ENCODE measurements around the gene SBK2.
"Not testable (repeated sequence)": the region's sequence is repeated elsewhere in the genome, so short reads cannot be mapped to it uniquely, and the experiment has no call there.

Gene SBK2

GRCh38 chr19:55535173-55535964 lies 1.6 kb downstream of the SBK2 start:
- Histone ChIP-seq H3K4me3 (ENCODE audit: low read depth, low read length) (no peak overlapping the region), H3K36me3 (no peaks in the 10 kb centered on the region), H3K9me3 (ENCODE audit: severe bottlenecking) (no peaks in the 10 kb centered on the region), H3K27me3 (ENCODE audit: insufficient read depth, low read depth, severe bottlenecking) (no peaks in the 10 kb centered on the region), H3K27ac (no peak overlapping the region)
- TF ChIP-seq, protein P1, sequence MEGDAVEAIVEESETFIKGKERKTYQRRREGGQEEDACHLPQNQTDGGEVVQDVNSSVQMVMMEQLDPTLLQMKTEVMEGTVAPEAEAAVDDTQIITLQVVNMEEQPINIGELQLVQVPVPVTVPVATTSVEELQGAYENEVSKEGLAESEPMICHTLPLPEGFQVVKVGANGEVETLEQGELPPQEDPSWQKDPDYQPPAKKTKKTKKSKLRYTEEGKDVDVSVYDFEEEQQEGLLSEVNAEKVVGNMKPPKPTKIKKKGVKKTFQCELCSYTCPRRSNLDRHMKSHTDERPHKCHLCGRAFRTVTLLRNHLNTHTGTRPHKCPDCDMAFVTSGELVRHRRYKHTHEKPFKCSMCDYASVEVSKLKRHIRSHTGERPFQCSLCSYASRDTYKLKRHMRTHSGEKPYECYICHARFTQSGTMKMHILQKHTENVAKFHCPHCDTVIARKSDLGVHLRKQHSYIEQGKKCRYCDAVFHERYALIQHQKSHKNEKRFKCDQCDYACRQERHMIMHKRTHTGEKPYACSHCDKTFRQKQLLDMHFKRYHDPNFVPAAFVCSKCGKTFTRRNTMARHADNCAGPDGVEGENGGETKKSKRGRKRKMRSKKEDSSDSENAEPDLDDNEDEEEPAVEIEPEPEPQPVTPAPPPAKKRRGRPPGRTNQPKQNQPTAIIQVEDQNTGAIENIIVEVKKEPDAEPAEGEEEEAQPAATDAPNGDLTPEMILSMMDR (IDR thresholded peaks at IDR 0.05; ENCODE audit: low read depth, low read length): no peak
- no peak for DNase-seq

DNA sequence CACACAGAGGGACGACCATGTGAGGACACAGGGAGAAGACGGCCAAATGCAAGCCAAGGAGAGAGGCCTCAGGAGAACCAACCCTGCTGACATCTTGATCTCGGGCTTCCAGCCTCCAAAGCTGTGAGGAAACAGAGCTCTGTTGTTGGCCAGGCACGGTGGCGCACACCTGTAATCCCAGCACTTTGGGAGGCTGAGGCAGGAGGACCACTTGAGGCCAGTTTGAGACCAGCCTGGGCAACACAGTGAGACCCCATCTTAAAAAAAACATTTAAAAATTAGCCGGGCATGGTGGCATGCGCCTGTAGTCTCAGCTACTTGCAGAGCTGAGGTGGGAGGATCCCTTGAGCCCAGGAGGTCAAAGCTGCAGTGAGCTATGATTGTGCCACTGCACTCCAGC lies 2.7 kb downstream of the SBK2 start:
- not testable (repeated sequence) for H3K36me3 ChIP-seq; H3K9me3 ChIP-seq (ENCODE audit: severe bottlenecking); DNase-seq; H3K27ac ChIP-seq; H3K27me3 ChIP-seq (ENCODE audit: insufficient read depth, low read depth, severe bottlenecking); H3K4me3 ChIP-seq (ENCODE audit: low read depth, low read length)

DNA sequence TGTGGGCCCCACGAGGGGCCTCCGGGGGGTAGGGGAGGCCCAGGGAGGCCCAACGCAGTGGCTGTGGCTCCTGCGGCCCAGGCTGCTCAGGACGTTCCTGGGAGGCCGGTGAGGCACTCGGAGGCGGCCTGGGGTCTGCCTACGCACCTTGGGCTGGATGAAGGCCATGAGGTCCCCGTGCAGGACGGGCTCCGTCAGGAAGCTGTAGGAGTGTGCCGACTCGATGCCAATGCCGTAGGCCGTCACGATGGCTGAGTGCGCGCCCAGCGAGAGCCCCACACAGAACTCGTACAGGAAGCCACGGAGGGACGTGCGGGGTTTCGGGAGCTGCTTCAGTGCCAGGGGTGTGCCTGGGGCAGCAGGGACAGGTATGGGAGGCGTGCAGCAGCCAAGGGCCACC lies 5.9 kb downstream of the SBK2 start:
- no peaks in the 10 kb centered on the region for H3K9me3 ChIP-seq (ENCODE audit: severe bottlenecking)
- H3K27me3 ChIP-seq (ENCODE audit: insufficient read depth, low read depth, severe bottlenecking): no peaks in the 10 kb centered on the region
- no peak for DNase-seq
- no peak overlapping the region for H3K4me3 ChIP-seq (ENCODE audit: low read depth, low read length)
- no peak overlapping the region; the same call in 1 of the 2 replicates for H3K27ac ChIP-seq
- TF ChIP-seq, protein P1 (IDR thresholded peaks at IDR 0.05; ENCODE audit: low read depth, low read length): no peak
- no peaks in the 10 kb centered on the region for H3K36me3 ChIP-seq

- peak overlapping the region; percentile 80 for H3K27ac ChIP-seq
- no peak overlapping the region for H3K4me3 ChIP-seq (ENCODE audit: low read depth, low read length)
- no peaks in the 10 kb centered on the region for H3K36me3 ChIP-seq
- no peaks in the 10 kb centered on the region for H3K27me3 ChIP-seq (ENCODE audit: insufficient read depth, low read depth, severe bottlenecking)
- no peak for DNase-seq
- TF ChIP-seq, protein P1 (IDR thresholded peaks at IDR 0.05; ENCODE audit: low read depth, low read length): no peak
- H3K9me3 ChIP-seq (ENCODE audit: severe bottlenecking): no peaks in the 10 kb centered on the region
These were observed 7.2 kb downstream of the SBK2 start for GRCh38 chr19:55529636-55530234.

GRCh38 chr19:55528030-55528803 lies 8.7 kb downstream of the SBK2 start:
- H3K9me3 ChIP-seq (ENCODE audit: severe bottlenecking): no peaks in the 10 kb centered on the region
- TF ChIP-seq, protein P1 (IDR thresholded peaks at IDR 0.05; ENCODE audit: low read depth, low read length): no peak
- peak; percentile 89 for DNase-seq

More at GRCh38 chr19:55528030-55528803, 8.7 kb downstream of the SBK2 start:
- peak overlapping the region; percentile 4 for H3K4me3 ChIP-seq (ENCODE audit: low read depth, low read length)
- H3K27ac ChIP-seq: peak overlapping the region; percentile 80
- H3K36me3 ChIP-seq: no peaks in the 10 kb centered on the region
- no peaks in the 10 kb centered on the region for H3K27me3 ChIP-seq (ENCODE audit: insufficient read depth, low read depth, severe bottlenecking)

Measured in WERI-Rb-1 (cell line).